Measurements from ENCODE around the gene ZMIZ2.
"Not testable (repeated sequence)": the region's sequence is repeated elsewhere in the genome, so short reads cannot be mapped to it uniquely, and the experiment has no call there.

Gene ZMIZ2

DNA sequence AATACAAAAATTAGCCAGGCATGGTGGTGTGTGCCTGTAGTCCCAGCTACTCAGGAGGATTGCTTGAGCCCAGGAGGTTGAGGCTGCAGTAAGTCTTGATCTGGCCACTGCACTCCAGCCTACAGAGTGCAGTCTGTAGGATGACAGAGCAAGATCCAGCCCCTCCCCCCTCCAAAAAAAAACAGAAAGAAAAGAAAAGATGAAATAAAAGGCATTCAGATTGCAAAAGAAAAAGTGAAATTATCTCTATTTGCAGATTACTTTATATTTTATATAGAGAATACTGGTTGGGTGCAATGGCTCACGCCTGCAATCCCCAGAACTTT lies 20.7 kb upstream of the ZMIZ2 start:
- no peak overlapping the region for H3K4me3 ChIP-seq (ENCODE audit: insufficient read depth, low read depth, low read length, poor library complexity, severe bottlenecking)
- no peaks in the 10 kb centered on the region for H3K4me1 ChIP-seq (ENCODE audit: control insufficient read depth, insufficient read depth, low read length, poor library complexity, severe bottlenecking)
- no peaks in the 10 kb centered on the region for H3K9me3 ChIP-seq (ENCODE audit: control insufficient read depth, low read length)
- no peaks in the 10 kb centered on the region for H3K27me3 ChIP-seq (replicated peaks; ENCODE audit: control insufficient read depth, insufficient read depth, low read length, poor library complexity, severe bottlenecking)
- no peaks in the 10 kb centered on the region for H3K36me3 ChIP-seq (ENCODE audit: control insufficient read depth, insufficient read depth, low read length)
- no peak overlapping the region for H3K27ac ChIP-seq (ENCODE audit: insufficient read depth, low read length, poor library complexity, severe bottlenecking)
- DNase-seq: no peak

DNA sequence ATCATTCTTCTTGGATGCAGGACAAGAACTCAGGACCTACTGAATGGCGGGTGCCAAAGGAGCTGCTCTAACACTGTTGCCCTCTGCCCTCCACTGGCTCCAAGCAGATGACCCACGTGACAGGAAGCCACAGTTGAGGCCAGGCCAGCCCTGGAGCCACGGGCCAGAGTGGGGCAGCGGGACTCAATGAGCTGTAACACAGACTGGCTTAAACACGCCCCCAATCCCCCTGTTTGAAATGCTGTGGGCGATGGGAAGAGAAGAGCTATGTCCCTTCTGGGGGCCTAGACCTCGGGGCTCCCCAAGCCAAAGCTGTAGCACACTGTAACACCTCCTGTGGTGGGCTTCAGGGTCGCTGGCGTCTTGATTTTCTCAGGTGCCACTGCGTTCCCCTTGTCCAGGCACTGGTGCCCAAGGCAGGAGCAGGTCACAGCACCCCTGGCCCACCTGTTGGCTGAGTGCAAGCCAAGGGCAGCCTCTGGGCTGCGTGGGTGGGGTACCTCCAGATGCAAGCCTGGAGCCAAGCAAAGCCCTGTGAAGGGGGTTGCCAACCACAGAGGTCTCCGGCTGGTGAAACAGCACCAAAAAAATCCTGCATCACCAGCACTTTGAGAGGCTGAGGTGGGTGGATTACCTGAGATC lies 18.6 kb upstream of the ZMIZ2 start:
- no peak overlapping the region for H3K27ac ChIP-seq (ENCODE audit: insufficient read depth, low read length, poor library complexity, severe bottlenecking)
- no peak overlapping the region for H3K4me3 ChIP-seq (ENCODE audit: insufficient read depth, low read depth, low read length, poor library complexity, severe bottlenecking)
- no peaks in the 10 kb centered on the region for H3K4me1 ChIP-seq (ENCODE audit: control insufficient read depth, insufficient read depth, low read length, poor library complexity, severe bottlenecking)
- no peaks in the 10 kb centered on the region for H3K36me3 ChIP-seq (ENCODE audit: control insufficient read depth, insufficient read depth, low read length)
- no peaks in the 10 kb centered on the region for H3K9me3 ChIP-seq (ENCODE audit: control insufficient read depth, low read length)
- DNase-seq: no peak
- no peaks in the 10 kb centered on the region for H3K27me3 ChIP-seq (replicated peaks; ENCODE audit: control insufficient read depth, insufficient read depth, low read length, poor library complexity, severe bottlenecking)

DNA sequence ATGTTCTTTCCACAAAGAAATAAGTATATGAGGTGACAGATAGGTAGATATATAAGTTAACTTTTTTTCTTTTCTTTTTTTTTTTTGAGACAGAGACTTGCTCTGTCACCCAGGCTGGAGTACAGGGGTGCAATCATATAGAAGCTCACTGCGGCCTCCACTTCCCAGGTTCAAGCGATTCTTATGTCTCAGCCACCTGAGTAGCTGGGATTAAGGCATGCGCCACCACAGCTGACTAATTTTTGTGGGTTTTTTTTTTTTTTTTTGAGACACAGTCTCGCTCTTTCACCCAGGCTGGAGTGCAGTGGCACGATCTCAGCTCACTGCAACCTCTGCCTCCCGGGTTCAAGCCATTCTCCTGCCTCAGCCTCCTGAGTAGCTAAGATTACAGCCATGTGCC lies 15.7 kb upstream of the ZMIZ2 start:
- H3K4me3 ChIP-seq (ENCODE audit: insufficient read depth, low read depth, low read length, poor library complexity, severe bottlenecking); H3K27me3 ChIP-seq (replicated peaks; ENCODE audit: control insufficient read depth, insufficient read depth, low read length, poor library complexity, severe bottlenecking); H3K4me1 ChIP-seq (ENCODE audit: control insufficient read depth, insufficient read depth, low read length, poor library complexity, severe bottlenecking); DNase-seq; H3K9me3 ChIP-seq (ENCODE audit: control insufficient read depth, low read length); H3K36me3 ChIP-seq (ENCODE audit: control insufficient read depth, insufficient read depth, low read length); H3K27ac ChIP-seq (ENCODE audit: insufficient read depth, low read length, poor library complexity, severe bottlenecking): not testable (repeated sequence)

DNA sequence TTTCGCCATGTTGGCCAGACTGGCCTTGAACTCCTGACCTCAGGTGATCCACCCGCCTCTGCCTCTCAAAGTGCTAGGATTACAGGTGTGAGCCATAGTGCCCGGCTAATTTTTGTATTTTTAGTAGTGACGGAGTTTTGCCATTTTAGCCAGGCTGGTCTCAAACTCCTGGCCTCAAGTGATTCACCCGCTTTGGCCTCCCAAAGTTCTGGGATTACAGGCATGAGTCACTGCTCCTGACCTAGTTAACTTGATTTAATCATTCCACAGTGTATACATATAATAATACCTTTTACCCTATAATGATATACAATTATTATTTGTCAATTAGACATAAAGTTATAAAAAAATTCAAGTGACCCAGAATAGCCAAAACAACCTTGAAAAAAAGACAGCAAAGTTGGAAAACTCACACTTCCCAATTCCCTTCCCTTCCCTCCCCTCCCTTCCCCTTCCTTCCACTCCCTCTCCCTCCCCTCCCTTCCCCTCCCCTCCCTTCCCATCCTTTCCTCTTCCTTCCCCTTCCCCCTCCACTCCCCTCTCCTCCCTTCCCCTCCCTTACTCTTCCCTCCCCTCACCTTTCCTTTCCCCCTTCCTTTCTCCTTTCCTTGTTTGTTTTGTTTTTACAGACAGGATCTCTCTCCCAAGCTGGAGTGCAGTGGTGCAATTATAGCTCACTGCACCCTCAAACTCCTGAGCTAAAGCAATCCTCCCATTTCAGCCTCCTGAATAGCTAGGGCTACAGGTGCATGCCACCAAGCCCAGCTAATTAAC lies 14.8 kb upstream of the ZMIZ2 start:
- Histone ChIP-seq H3K9me3 (ENCODE audit: control insufficient read depth, low read length) (no peaks in the 10 kb centered on the region), H3K4me3 (ENCODE audit: insufficient read depth, low read depth, low read length, poor library complexity, severe bottlenecking) (no peak overlapping the region), H3K4me1 (ENCODE audit: control insufficient read depth, insufficient read depth, low read length, poor library complexity, severe bottlenecking) (no peaks in the 10 kb centered on the region), H3K27me3 (replicated peaks; ENCODE audit: control insufficient read depth, insufficient read depth, low read length, poor library complexity, severe bottlenecking) (no peaks in the 10 kb centered on the region), H3K27ac (ENCODE audit: insufficient read depth, low read length, poor library complexity, severe bottlenecking) (no peak overlapping the region), H3K36me3 (ENCODE audit: control insufficient read depth, insufficient read depth, low read length) (no peaks in the 10 kb centered on the region)
- DNase-seq: no peak

DNA sequence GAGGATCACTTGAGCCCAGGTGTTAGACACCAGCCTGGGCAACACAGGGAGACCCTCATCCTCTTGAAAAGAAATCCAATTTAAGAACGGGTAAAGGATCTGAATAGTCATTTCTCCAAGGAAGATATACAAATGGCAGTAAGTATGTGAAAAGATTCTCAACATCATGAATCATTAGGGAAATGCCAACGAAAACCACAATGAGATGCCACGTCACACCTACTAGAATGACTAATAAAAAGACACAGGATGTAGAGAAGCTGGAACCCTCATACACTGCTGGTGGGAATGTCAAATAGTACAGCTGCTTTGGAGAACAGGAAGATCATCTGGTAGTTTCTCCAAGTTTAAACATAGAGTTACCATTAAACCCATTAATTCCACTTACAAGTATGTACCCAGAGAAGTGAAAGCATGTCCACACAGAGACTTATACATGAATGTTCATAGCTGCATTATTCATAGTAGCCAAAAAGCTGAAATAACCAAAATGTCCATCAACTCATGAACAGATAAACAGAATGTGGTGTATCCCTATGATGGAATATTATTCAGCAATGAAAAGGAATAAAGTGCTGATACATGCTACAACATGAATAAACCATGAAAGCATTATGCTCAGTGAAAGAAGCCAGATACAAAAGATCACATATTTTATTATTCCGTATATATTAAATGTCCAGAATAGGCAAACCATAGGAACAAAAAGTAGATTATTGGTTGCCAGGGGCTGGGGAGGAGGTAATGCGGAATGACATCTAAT lies 13.1 kb upstream of the ZMIZ2 start:
- Histone ChIP-seq H3K27ac (ENCODE audit: insufficient read depth, low read length, poor library complexity, severe bottlenecking) (no peak overlapping the region), H3K4me3 (ENCODE audit: insufficient read depth, low read depth, low read length, poor library complexity, severe bottlenecking) (no peak overlapping the region), H3K36me3 (ENCODE audit: control insufficient read depth, insufficient read depth, low read length) (no peaks in the 10 kb centered on the region), H3K27me3 (replicated peaks; ENCODE audit: control insufficient read depth, insufficient read depth, low read length, poor library complexity, severe bottlenecking) (no peaks in the 10 kb centered on the region), H3K4me1 (ENCODE audit: control insufficient read depth, insufficient read depth, low read length, poor library complexity, severe bottlenecking) (no peaks in the 10 kb centered on the region), H3K9me3 (ENCODE audit: control insufficient read depth, low read length) (no peaks in the 10 kb centered on the region)
- peak in 1 of 3 donors; percentile 13 for DNase-seq

DNA sequence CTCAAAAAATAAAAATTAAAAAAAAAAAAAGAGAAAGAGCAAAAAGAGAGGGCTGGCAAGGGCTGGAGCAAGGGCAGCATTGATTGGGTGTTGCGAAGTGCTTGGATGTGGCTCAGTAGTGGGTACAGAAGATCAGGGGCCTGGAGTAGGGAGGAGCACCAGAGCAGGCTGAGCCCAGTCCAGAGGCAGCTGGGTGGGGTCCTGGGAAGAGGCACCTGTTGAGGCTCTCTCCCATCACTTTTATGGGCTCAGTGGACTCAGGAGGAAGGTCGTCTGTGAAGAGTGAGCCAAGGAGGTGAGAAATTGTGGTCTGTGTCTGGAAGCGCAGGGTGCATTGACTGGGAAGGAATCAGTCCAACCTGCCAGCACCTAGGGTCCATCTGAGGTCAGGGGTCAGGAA lies 11.8 kb upstream of the ZMIZ2 start:
- Histone ChIP-seq H3K27me3 (replicated peaks; ENCODE audit: control insufficient read depth, insufficient read depth, low read length, poor library complexity, severe bottlenecking) (no peaks in the 10 kb centered on the region), H3K4me3 (ENCODE audit: insufficient read depth, low read depth, low read length, poor library complexity, severe bottlenecking) (no peak overlapping the region), H3K4me1 (ENCODE audit: control insufficient read depth, insufficient read depth, low read length, poor library complexity, severe bottlenecking) (no peaks in the 10 kb centered on the region), H3K27ac (ENCODE audit: insufficient read depth, low read length, poor library complexity, severe bottlenecking) (no peak overlapping the region), H3K36me3 (ENCODE audit: control insufficient read depth, insufficient read depth, low read length) (no peaks in the 10 kb centered on the region), H3K9me3 (ENCODE audit: control insufficient read depth, low read length) (no peaks in the 10 kb centered on the region)
- no peak for DNase-seq

DNA sequence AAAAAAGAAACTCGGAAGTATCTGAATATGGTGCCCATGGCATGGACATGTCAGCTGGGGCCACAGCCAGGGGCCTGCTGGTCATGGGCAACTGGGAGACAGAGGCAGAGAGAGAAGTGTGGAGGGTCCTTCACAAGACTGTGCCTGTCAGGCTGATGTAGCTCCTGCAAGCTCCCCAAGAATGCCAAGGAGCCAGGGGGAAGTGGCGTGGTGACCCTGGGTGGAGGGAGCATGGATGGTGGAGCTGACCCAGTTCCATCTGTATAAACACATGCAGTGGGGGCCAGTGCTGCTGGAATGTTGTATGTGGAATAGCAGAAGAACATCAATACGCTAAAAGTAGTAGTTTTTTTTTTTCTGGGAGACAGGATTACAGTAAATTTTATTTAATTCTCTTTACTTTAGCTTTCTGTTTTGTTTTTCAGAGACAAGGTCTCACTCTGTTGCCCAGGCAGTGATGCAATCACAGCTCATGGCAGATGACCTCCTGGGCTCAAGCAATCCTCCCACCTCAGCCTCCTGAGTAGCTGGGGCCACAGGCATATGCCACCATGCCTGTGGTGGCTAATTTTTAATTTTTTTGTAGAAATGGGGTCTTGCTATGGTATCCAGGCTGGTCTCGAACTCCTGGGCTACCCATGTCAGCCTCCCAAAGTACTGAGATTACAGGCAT lies 10.5 kb upstream of the ZMIZ2 start:
- no peaks in the 10 kb centered on the region for H3K9me3 ChIP-seq (ENCODE audit: control insufficient read depth, low read length)
- no peak overlapping the region for H3K4me3 ChIP-seq (ENCODE audit: insufficient read depth, low read depth, low read length, poor library complexity, severe bottlenecking)
- no peaks in the 10 kb centered on the region for H3K27me3 ChIP-seq (replicated peaks; ENCODE audit: control insufficient read depth, insufficient read depth, low read length, poor library complexity, severe bottlenecking)
- H3K27ac ChIP-seq (ENCODE audit: insufficient read depth, low read length, poor library complexity, severe bottlenecking): no peak overlapping the region
- H3K4me1 ChIP-seq (ENCODE audit: control insufficient read depth, insufficient read depth, low read length, poor library complexity, severe bottlenecking): no peaks in the 10 kb centered on the region
- no peak for DNase-seq
- no peaks in the 10 kb centered on the region for H3K36me3 ChIP-seq (ENCODE audit: control insufficient read depth, insufficient read depth, low read length)

DNA sequence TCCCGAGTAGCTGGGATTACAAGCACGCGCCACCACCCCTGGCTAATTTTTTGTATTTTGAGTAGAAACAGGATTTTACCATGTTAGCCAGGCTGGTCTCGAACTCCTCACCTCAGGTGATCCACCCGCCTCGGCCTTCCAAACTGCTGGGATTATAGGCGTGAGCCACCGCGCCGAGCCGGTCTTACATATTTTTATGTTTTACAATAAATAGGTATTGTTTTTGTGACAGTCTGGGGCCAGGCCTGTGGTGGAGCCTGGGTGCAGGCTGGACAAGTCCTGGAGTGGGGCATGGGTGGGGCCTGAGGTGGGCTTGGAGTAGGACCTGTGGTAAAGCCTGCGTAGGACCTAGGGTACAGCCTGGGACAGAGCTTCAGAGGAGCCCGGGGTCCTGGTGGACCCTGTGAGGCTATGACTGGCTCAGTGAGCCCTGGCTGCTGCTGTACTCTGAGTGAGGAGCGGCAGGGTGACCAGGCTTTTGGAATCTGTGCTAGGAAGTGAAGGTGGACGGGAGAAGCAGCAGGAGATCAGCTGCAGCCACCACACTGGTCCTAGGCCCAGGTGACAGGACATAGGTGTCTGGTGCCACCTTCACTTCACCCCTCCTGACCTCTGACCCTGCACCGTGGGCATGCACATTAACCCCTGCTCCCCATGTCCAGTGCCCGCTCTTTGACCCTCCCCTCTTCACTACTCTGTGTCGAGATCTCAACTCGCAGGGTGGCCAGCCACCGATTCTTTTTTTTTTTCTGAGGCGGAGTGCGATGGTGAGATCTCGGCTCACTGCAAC lies 9.6 kb upstream of the ZMIZ2 start:
- H3K9me3 ChIP-seq (ENCODE audit: control insufficient read depth, low read length): no peaks in the 10 kb centered on the region
- H3K4me3 ChIP-seq (ENCODE audit: insufficient read depth, low read depth, low read length, poor library complexity, severe bottlenecking): no peak overlapping the region

DNA sequence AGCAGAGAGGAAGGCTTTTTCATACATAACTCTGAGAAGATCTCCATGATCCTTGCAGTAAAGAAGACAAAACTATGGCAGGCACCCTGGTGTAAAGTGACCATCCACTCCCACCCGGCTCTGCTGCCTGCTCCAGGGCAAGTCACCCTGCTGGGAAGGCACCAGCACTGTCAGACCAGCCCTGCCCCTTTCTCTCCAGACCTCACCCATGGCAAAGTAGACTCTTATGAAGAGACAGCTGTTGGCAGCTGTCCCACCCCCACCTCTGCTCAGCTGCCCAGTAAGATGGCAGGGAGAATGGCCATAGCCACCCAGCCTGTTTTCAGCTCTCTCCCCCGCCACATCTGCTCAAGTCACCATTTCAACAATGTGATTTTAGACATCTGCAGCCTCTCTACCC lies 8.6 kb upstream of the ZMIZ2 start:
- Histone ChIP-seq H3K9me3 (ENCODE audit: control insufficient read depth, low read length) (no peaks in the 10 kb centered on the region), H3K4me3 (ENCODE audit: insufficient read depth, low read depth, low read length, poor library complexity, severe bottlenecking) (no peak overlapping the region), H3K4me1 (ENCODE audit: control insufficient read depth, insufficient read depth, low read length, poor library complexity, severe bottlenecking) (no peaks in the 10 kb centered on the region), H3K27me3 (replicated peaks; ENCODE audit: control insufficient read depth, insufficient read depth, low read length, poor library complexity, severe bottlenecking) (no peaks in the 10 kb centered on the region), H3K27ac (ENCODE audit: insufficient read depth, low read length, poor library complexity, severe bottlenecking) (no peak overlapping the region), H3K36me3 (ENCODE audit: control insufficient read depth, insufficient read depth, low read length) (no peaks in the 10 kb centered on the region)
- no peak for DNase-seq

More for the DNA sequence above, 9.6 kb upstream of the ZMIZ2 start:
- H3K27me3 ChIP-seq (replicated peaks; ENCODE audit: control insufficient read depth, insufficient read depth, low read length, poor library complexity, severe bottlenecking): no peaks in the 10 kb centered on the region
- no peaks in the 10 kb centered on the region for H3K36me3 ChIP-seq (ENCODE audit: control insufficient read depth, insufficient read depth, low read length)
- no peak overlapping the region for H3K27ac ChIP-seq (ENCODE audit: insufficient read depth, low read length, poor library complexity, severe bottlenecking)
- no peaks in the 10 kb centered on the region for H3K4me1 ChIP-seq (ENCODE audit: control insufficient read depth, insufficient read depth, low read length, poor library complexity, severe bottlenecking)
- no peak for DNase-seq
